Measurements from ENCODE around the gene DNPEP.
A peak's percentile ranks its signal among the peaks of the same experiment; 100 is the strongest.

Gene DNPEP

GRCh38 chr2:219358170-219359075 is 29.3 kb downstream of the DNPEP start:
- DNase-seq (ENCODE audit: low spot score), result no peak

- DNase-seq (ENCODE audit: low spot score), result no peak
Measured at GRCh38 chr2:219356834-219357233, 30.9 kb downstream of the DNPEP start.

- no peak for DNase-seq (ENCODE audit: low spot score)
Measured at GRCh38 chr2:219354582-219354981, 33.1 kb downstream of the DNPEP start.

DNA sequence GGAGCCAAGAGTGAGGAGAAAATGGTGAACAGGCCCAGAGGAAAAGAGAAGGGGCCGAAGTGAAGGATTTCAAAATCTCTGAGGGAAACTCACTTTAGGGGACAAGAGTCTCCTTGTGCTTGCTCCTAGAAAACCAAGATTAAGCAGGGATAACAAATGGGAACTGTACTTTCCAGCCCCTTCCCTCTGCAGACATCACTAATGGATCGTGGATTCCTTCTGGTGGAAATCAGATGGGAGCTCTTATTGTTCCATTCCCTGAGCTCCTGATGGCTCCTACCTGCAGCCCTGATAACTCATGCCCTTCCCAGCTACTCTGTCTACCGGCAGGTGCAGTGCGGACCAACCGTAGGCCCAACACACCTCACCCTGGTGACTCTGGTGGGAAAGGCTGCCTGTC is 34.6 kb downstream of the DNPEP start:
- no peak for DNase-seq (ENCODE audit: low spot score)

GRCh38 chr2:219352448-219353023 is 35.2 kb downstream of the DNPEP start:
- DNase-seq (ENCODE audit: low spot score), result peak; percentile 41

GRCh38 chr2:219350710-219351221 is 36.9 kb downstream of the DNPEP start:
- DNase-seq (ENCODE audit: low spot score), result no peak

GRCh38 chr2:219350215-219350614 is 37.5 kb downstream of the DNPEP start:
- no peak for DNase-seq (ENCODE audit: low spot score)

GRCh38 chr2:219344751-219345430 is 42.8 kb downstream of the DNPEP start:
- peak; percentile 59 for DNase-seq (ENCODE audit: low spot score)

DNA sequence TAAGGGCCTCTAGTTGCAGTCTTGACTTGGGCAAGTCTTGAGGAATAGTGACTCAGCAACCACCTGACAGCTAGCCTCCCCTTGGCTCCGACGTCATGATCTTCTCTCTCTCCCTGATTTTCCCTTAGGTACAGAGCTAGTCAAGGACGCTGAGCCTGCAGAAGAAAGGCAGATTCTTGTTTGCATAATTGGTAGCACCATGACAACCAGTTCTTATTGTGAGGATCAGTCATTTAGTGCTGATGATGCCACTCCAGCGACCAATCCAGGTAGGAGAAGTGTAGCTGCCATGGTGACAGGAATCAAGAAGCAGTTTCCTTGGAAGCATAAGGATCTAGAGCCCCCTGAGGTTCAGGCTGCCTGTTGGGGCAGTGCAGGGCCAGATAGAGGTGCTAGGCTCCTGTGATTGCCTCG is 52.3 kb downstream of the DNPEP start:
- DNase-seq (ENCODE audit: low spot score), result no peak

GRCh38 chr2:219334076-219334475 is 53.6 kb downstream of the DNPEP start:
- DNase-seq (ENCODE audit: low spot score), result no peak

GRCh38 chr2:219332542-219332941 is 55.2 kb downstream of the DNPEP start, which contains the start of gene RESP18:
Gene RESP18 (minus strand): TSS chr2:219332744.
- DNase-seq (ENCODE audit: low spot score), result no peak

DNA sequence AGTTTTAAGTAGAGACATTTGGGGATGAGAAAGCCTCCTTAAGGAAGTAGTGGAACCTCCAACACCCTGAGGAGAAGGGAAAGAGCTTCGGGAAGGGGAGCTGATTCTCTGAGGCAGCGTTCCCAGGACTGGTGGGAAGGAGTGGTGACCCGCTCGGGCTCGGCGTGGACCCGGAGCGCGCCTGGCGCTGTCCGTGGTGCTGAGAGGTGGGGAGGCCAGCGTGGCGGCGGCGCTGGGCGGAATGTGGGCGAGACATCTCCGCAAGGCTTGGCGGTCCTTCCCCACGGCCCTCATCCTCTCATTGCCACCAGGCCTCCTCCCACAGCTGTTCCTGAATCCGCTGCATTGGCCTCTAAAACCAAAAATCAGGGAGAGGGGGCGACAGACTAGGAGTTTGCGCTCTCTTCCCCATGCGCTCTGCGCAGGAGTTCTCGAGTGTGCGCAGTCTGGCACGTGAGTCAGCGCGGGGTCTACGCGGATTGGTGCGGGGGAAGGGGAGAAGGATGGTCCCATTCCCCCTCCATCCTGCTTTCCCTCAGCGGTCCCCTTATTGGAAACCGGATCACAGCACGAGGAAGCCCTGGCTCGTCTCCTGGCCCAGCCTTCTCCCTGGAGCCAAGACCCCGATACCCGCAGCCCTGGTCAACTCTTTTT is 56.0 kb downstream of the DNPEP start:
- DNase-seq (ENCODE audit: low spot score), result no peak

DNA sequence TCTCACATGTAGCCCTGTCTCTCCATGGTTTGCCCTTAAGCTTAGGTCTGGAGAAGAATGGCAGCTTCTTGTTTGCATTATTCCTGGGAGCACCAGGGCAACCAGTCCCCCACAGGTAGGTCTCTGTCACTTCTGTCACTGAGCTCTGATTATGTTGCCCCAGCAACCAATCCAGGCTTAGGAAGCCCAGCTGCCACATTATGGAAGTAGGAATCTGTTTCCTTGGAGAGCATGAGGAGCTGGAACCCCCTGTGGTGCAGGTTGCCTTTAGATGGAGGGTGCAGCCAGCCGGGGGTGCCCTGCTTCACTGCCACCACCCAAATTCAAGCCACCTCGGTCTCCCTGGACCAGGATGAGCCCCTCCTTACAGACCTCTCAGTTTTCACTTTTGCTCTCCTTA is 60.0 kb downstream of the DNPEP start:
- no peak for DNase-seq (ENCODE audit: low spot score)

DNA sequence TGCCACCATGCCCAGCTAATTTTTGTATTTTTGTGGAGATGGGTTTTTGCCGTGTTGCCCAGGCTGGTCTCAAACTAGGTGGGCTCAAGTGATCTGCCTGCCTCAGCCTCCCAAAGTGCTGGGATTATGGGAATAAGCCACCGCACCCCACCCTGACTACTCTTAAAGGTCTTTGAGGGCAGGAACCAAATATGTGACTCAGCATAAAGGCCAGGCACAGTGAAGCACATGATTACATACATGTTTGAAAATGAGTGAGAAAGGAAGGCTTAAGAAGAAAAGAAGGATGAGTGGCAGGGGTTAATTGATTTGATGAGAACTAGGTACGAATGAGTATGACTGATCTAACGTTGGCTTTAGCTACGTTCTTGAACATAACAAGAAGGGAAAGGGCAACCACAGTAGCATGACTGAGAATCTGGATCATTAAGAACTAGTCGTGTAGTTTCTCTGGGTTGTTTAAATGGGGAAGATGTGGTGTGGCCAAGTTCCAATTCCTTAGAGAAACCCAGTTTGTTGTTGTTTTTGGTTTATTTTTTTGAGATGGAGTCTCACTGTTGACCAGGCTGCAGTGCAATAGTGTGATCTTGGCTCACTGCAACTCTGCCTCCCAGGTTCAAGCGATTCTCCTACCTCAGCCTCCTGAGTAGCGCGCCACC is 61.9 kb downstream of the DNPEP start:
- DNase-seq (ENCODE audit: low spot score), result no peak

DNA sequence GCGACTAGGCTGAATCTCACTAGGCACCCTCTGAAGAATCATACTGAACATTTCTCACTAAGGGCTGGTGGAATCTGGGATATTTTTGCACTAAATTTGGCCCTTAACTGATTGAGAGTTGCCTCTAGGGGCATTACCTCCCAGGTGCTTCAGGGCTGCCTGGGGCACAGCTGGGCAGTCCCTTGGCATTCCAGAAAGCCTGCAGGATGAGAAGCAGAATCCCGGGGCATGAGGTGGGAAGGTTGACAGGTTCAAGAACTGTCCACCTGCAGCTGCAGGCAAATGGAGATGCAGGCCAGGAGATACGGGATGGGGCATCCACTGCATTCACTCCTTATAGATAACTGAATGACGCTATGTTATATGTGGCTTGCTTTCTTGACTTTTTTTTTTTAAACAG is 62.6 kb downstream of the DNPEP start:
- no peak for DNase-seq (ENCODE audit: low spot score)

DNA sequence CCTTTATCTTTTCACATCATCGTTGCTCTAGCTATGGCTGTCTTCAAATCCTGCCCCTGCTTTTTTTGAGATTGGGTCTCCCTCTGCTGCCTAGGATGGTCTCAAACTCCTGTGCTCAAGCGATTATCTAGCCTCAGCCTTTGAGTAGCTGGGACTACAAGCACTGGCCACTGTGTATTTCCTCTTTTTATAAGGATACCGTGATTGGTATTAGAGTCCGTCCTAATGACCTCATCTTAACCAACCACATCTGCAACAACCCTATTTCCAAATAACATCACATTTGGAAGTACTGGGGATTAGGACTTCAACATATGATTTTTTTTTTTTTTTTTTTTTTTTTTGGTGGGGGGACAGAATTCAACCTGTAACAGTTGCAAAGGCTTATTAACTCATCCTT is 64.3 kb downstream of the DNPEP start:
- no peak for DNase-seq (ENCODE audit: low spot score)

Measured in globus pallidus (tissue), 1 donor.